Measurements from ENCODE around the gene WDR88. TPM values are rescaled to one million over a fixed set of nuclear protein-coding genes. Genes with fewer than 3 reads are reported as not detected.

Gene WDR88
- polyA plus RNA-seq, 1 donor (not counting 4 experiments of a cell fraction or from before 2014, with no cell fraction given), result not detected

GRCh38 chr19:33201473-33201872 lies 69.6 kb downstream of the WDR88 start:
- H3K27ac ChIP-seq (ENCODE audit: control insufficient read depth, insufficient read depth, low read length), result no peak overlapping the region
- FAIRE-seq, result no peak
- peaks cover 0 to 14% of the 10 kb centered on the region in 2 experiments for H3K36me3 ChIP-seq (ENCODE audit: control insufficient read depth in 2 of 2, extremely low read depth in 1 of 2, insufficient read depth in 2 of 2, low read length in 2 of 2)
- H3K4me2 ChIP-seq (ENCODE audit: control insufficient read depth, extremely low read depth, insufficient read depth, low read depth, low read length), result no peak overlapping the region
- H3K4me1 ChIP-seq (ENCODE audit: control insufficient read depth, extremely low read depth, insufficient read depth, low read length), result no peaks in the 10 kb centered on the region
- peaks cover 3% of the 10 kb centered on the region for H4K20me1 ChIP-seq (ENCODE audit: control insufficient read depth, extremely low read depth, insufficient read depth, low read length)
- H3K4me3 ChIP-seq (ENCODE audit: control insufficient read depth in 2 of 3, extremely low read depth in 1 of 3, insufficient read depth in 2 of 3, low read depth in 1 of 3, low read length in 3 of 3), result no peak overlapping the region
- H3K9ac ChIP-seq (ENCODE audit: control insufficient read depth, extremely low read depth, insufficient read depth, low read length), result no peak overlapping the region
- no peaks in the 10 kb centered on the region for H3K79me2 ChIP-seq (ENCODE audit: control insufficient read depth, insufficient read depth, low read length)
- dilution Hi-C loops (cut with MboI; ENCODE audit: extremely low pct_ligation_motif_present, low sequenced_read_pairs), result no loop called here
- H3K27me3 ChIP-seq (ENCODE audit: control insufficient read depth, extremely low read depth, insufficient read depth, low read length), result no peaks in the 10 kb centered on the region
- no peak overlapping the region for H2AFZ ChIP-seq (ENCODE audit: control insufficient read depth, low read length)
- TF ChIP-seq EZH2 (IDR thresholded peaks at IDR 0.05; ENCODE audit: low read length), result no peak
- no peak for TF ChIP-seq CTCF (optimal IDR thresholded peaks at IDR 0.05 in 1 of 3, IDR thresholded peaks at IDR 0.05 in 1 of 3, conservative IDR thresholded peaks at IDR 0.05 in 1 of 3; ENCODE audit: extremely low read depth in 1 of 3, insufficient read depth in 2 of 3, low read length in 3 of 3)
- DNase-seq (ENCODE audit: low read depth, low spot score), result no peak
- no peaks in the 10 kb centered on the region for H3K9me1 ChIP-seq (ENCODE audit: control insufficient read depth, extremely low read depth, insufficient read depth, low read length)
- no peaks in the 10 kb centered on the region for H3K9me3 ChIP-seq (ENCODE audit: control insufficient read depth, low read depth, low read length)

GRCh38 chr19:33201886-33202545 lies 70.1 kb downstream of the WDR88 start:
- H3K4me3 ChIP-seq (ENCODE audit: control insufficient read depth in 2 of 3, extremely low read depth in 1 of 3, insufficient read depth in 2 of 3, low read depth in 1 of 3, low read length in 3 of 3), result no peak overlapping the region
- H3K4me1 ChIP-seq (ENCODE audit: control insufficient read depth, extremely low read depth, insufficient read depth, low read length), result no peaks in the 10 kb centered on the region
- FAIRE-seq (no peak), DNase-seq (ENCODE audit: low read depth, low spot score) (no peak)
- H3K27ac ChIP-seq (ENCODE audit: control insufficient read depth, insufficient read depth, low read length), result no peak overlapping the region
- H3K36me3 ChIP-seq (ENCODE audit: control insufficient read depth in 2 of 2, extremely low read depth in 1 of 2, insufficient read depth in 2 of 2, low read length in 2 of 2), result peaks cover 0 to 14% of the 10 kb centered on the region in 2 experiments
- no peak overlapping the region for H2AFZ ChIP-seq (ENCODE audit: control insufficient read depth, low read length)
- no peak overlapping the region for H3K4me2 ChIP-seq (ENCODE audit: control insufficient read depth, extremely low read depth, insufficient read depth, low read depth, low read length)
- peaks cover 3% of the 10 kb centered on the region for H4K20me1 ChIP-seq (ENCODE audit: control insufficient read depth, extremely low read depth, insufficient read depth, low read length)
- no peaks in the 10 kb centered on the region for H3K9me1 ChIP-seq (ENCODE audit: control insufficient read depth, extremely low read depth, insufficient read depth, low read length)
- H3K27me3 ChIP-seq (ENCODE audit: control insufficient read depth, extremely low read depth, insufficient read depth, low read length), result no peaks in the 10 kb centered on the region
- dilution Hi-C loops (cut with MboI; ENCODE audit: extremely low pct_ligation_motif_present, low sequenced_read_pairs), result no loop called here
- TF ChIP-seq CTCF (optimal IDR thresholded peaks at IDR 0.05 in 1 of 3, IDR thresholded peaks at IDR 0.05 in 1 of 3, conservative IDR thresholded peaks at IDR 0.05 in 1 of 3; ENCODE audit: extremely low read depth in 1 of 3, insufficient read depth in 2 of 3, low read length in 3 of 3), result no peak
- TF ChIP-seq EZH2 (IDR thresholded peaks at IDR 0.05; ENCODE audit: low read length), result no peak
- H3K9me3 ChIP-seq (ENCODE audit: control insufficient read depth, low read depth, low read length), result no peaks in the 10 kb centered on the region
- no peaks in the 10 kb centered on the region for H3K79me2 ChIP-seq (ENCODE audit: control insufficient read depth, insufficient read depth, low read length)
- no peak overlapping the region for H3K9ac ChIP-seq (ENCODE audit: control insufficient read depth, extremely low read depth, insufficient read depth, low read length)

Data from keratinocyte (primary cell).